GM12892 (cell line): ENCODE results near the gene DPP3.

Experiments
- POLR2A ChIP-seq: IDR thresholded peaks from 2 replicates; pipeline ENCODE4 v1.6.1; 2011; ENCODE audit warnings: low read depth, low read length, control low read depth
- POLR2AphosphoS5 ChIP-seq: IDR thresholded peaks from 2 replicates; pipeline ENCODE4 v1.6.1; 2011; ENCODE audit warnings: low read depth, low read length, control low read depth
- TAF1 ChIP-seq: IDR thresholded peaks from 2 replicates; pipeline ENCODE4 v1.6.1; 2011; ENCODE audit warnings: low read depth, mild to moderate bottlenecking, control low read depth, low read length, borderline replicate concordance

GRCh38 chr11:66462010-66462409, 18.2 kb upstream of the DPP3 start:
- TF ChIP-seq POLR2A (no peak), POLR2AphosphoS5 (no peak), TAF1 (no peak)
